Ovary (tissue), 3 donors: Measurements from ENCODE around the gene CDC6.

Source experiments
- CTCF ChIP-seq, 3 donors: fragments of 450-650 bp in 2 of 3; fragments of 200-600 bp in 1 of 3; IDR thresholded peaks; one replicate each; pipeline versions ENCODE4 v1.5.1 to v1.8.0; 2016 to 2022; ENCODE audit warnings: antibody characterized with exemption in 3 of 3, mild to moderate bottlenecking in 1 of 3
- POLR2A ChIP-seq: fragments of 450-650 bp; IDR thresholded peaks from one replicate; pipeline ENCODE4 v1.6.1; 2017; ENCODE audit warnings: antibody characterized with exemption, mild to moderate bottlenecking, moderate library complexity
- donor health status: DM: no; HTN: no; CAD: no.

DNA sequence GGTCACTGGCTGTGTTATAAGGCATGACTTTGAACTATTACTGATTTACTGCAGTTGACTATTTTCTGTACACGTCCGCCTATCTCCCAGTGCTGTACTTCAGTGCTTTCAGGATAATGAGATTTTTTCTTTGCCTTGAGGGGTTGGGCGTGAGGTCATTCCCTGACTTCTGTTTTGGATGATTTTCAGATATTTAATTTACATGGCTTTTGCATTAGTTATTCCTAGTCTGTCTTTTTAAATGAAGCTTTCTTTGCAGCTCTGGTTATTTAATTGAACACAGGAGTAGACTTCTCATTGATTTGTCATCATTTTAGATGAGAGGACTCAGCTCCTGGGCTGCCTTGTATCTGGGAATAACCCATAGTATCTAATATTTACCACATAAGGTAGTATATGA lies 44.9 kb upstream of the CDC6 start:
- TF ChIP-seq POLR2A = no peak
- no peak for TF ChIP-seq CTCF (IDR thresholded peaks at IDR 0.05)
